Measurements from ENCODE around the gene TTC22.
A peak's percentile ranks its signal among the peaks of the same experiment; 100 is the strongest.

Gene TTC22

GRCh38 chr1:54800899-54801759 lies at the start of gene TTC22:
TTC22 (minus strand) TSS chr1:54801323; CDS start chr1:54801163, 160 bp downstream.
- DNase-seq (ENCODE audit: low read depth), result no peak

- peak; percentile 98 for DNase-seq (ENCODE audit: low read depth)
These were observed 49.6 kb upstream of the TTC22 start for GRCh38 chr1:54850737-54851136.

DNA sequence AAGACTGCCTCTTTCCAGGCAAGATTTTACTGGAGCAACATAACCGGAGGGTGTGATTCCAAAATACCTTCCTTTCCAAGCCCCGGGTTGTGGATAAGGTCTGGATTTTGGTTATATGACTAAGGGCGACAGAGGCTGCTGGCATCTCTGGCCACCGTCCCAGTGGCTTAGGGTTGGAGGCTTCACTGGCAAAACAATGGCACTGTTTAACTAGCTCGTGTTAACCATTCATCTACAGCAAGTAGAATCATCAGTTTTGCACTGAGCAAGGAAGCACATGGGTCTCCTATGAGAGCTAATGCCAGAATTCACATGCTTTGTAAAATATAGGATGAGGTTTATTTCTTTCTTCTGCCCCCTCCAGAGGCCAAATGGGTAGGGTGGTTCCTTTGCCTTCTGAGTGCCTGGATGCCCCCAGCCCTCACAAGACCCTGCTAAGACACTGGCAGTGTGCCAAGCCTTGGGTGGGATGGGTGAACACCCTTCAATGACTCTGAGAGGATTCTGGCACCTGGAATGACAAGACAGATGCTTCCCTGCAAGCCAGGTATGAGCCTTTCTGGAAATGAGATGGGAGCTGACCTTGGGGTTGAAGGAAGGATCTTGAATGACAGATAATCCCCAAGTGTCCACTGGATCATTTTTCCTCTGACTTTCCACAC lies 49.1 kb upstream of the TTC22 start:
- DNase-seq (ENCODE audit: low read depth), result peak; percentile 43

GRCh38 chr1:54849219-54850068 lies 48.3 kb upstream of the TTC22 start:
- DNase-seq (ENCODE audit: low read depth), result peak; percentile 43

DNA sequence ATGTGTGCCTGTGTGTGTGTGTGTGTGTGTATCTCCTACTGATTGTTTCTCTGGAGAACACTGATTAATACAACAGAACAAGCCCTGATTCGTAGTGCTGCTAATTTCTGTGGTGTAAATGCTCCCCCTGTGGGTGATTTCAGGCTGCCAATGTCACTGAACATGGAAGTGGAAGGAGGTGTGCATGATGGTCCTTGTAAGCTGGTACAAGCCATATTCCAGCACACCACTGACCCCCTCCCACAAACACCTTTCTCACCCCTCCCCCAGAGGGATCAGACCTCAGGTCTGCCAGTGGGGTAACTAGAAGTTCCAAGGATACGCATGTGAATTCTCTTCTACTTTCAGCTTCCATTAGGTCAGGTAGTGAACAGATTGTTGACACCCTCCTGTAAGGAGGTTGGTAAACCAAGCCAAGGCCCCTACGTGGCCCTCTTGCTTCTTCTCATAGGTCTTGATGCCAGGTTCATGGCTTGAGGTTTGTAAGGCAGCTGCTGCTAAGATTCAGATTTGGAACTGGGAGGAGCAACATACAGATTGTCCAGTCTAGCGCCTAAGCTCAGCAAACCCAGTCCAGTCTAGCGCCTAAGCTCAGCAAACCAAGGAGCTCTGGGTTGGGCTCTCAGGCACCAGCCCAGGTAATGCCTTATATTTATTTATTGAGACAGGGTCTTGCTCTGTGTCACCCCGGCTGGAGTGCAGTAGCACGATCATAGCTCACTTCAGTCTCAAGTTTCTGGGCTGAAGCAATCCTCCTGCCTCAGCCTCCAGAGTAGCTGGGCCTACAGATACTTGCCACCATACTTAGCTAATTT lies 47.2 kb upstream of the TTC22 start:
- no peak for DNase-seq (ENCODE audit: low read depth)

DNA sequence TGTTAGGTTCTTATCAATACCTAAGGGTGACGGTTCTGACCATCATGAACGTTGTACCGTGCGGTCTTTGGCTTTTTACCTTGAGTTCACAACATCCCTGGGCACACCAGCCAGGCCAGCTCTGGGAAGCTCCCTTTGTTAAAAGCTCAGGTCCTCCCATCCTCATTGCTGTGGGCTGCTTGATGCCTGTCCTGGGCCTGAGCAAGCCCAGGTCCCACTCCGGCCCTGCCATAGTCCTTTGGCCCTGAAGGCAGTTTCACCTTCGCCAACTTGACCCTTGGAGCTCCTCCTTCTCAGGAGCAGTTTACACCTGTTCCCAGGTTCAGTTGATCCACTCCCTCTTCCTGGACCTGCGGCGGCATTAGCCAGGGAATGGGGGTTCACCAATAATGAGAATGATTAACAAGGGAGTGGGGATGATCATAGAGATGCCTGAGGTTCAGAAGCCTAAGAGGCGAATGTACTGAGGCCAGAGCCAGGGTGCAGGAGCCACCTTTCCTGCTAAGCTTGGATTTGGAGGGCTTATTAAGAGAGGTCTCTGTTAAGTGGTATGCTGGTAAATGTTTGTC lies 45.7 kb upstream of the TTC22 start:
- DNase-seq (ENCODE audit: low read depth), result no peak

- no peak for DNase-seq (ENCODE audit: low read depth)
These were observed 45.2 kb upstream of the TTC22 start for GRCh38 chr1:54846301-54846700.

DNA sequence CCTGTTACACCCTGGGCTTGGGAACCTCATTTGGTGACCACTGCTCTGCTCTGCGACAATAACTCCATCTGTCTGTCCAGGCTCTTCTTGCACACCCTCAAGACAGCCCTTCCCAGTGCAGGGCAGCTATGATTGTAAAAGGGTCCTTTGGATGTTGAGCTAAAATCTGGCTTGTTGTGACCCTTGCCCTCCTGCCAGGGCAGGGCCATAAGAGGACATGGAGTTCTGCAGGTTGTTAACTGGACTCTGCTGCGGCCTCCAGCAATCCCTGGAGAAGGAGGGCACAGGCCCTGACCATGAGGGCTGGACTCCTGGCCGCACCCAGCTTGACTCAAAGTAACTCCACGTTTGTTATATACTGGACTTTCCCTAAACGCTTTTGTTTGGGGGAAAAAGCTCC lies 44.6 kb upstream of the TTC22 start:
- DNase-seq (ENCODE audit: low read depth), result no peak

DNA sequence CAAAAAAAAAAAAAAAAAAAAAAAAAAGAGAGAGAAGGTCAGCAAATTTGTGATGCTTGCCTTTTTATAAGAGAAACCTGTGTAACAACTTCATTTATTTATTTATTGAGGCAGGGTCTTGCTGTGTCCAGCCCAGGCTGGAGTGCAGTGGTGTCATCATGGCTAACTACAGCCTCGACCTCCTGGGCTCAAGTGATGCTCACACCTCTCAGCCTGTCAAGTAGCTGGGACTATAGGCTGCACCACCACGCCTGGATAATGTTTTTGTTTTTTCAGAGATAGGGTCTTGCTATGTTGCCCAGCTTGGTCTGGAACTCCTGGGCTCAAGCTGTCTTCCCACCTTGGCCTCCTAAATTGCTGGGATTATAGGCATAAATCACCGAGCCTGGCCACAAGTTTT lies 43.4 kb upstream of the TTC22 start:
- no peak for DNase-seq (ENCODE audit: low read depth)

DNA sequence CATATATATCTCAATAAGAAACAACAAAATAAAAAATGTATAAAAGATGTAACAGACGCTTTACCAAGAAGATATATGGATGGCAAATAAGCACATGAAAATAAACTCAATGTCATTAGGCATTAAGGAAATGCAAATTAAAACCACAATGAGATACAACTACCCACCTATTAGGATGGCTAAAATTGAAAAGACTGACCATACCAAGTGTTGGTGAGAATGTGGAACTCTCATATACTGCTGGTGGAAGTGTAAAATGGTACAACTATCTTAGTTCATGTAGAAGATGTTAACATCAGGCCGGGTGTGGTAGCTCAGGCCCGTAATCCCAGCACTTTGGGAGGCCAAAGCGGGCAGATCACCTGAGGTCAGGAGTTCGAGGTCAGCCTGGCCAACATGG lies 42.3 kb upstream of the TTC22 start:
- no peak for DNase-seq (ENCODE audit: low read depth)

GRCh38 chr1:54842963-54843362 lies 41.8 kb upstream of the TTC22 start:
- no peak for DNase-seq (ENCODE audit: low read depth)

DNA sequence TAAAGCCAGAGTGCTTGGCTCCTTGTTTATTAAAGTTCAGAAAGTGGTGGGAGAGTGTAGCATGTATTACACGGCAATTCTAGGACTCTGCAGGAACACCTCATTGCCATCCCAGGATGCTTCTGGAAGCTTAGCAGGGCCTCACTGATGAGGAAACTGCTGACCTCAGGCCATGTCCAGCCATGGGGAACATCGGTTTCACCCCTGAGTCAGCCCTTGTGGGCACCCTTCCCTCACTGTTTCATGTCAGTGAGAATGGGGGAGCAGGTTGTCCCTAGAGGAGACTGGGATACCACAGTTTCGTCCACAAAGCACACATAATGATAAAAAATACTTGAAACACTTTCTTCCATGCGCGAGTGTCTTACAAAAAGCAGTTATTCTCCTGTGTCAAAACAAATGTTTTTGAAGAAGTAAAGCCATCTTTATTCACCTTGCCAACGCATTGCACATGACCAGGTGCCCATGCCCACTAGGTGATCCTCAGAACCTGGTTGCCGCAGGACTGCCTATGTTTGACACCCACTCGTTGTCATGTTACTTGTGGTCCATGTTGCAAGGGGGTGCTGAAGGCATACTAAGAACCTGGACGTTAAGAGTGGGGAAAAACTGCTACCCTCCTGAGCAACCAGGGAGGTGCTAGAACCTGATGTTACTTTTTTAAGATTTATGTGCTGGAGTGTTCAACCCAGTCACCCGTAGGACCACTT lies 41.2 kb upstream of the TTC22 start:
- no peak for DNase-seq (ENCODE audit: low read depth)

DNA sequence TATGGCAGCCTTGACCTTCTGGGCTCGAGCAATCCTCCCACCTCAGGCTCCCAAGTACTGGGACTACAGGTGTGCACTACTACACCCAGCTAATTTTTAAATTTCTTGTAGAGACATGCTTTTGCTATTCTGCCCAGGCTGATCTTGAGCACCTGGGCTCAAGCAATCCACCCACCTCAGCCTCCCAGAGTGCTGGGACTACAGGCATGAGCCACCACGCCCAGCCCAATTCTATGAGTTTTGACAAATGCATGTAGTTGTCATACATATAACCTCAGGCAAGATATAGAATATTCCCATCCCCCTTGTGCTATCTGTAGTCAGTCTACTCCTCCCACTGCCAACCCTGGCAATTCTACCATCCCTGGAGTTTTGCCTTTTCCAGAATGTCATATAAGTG lies 38.7 kb upstream of the TTC22 start:
- no peak for DNase-seq (ENCODE audit: low read depth)

DNA sequence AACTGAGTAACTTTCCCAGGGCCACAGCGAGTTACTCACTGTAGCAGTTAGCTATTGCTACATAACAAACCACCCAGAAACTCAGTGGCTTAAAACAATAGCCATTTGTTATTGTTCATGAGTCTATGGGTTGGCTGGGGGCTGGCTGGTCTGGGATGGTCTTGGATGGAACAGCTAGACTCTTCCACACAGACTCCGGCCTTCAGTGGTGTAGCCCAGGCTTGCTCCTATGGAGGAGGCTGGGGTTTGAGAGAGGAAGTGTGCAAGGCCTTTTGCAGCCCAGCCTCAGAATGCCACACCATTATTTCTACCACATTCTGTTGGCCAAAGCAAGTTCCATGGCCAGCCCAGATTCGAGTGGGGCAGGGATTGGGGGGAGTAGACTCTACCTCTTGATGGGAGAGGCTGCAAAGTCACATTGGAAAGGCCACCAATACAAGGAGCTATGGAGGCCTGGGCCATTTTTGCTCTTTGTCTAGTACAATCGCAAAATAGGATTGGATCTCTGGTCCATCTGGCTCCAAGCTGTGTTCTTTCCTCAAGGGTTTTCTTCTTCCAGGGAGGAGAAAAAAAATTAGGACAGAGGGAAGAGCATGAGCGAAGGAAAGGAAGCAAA lies 37.5 kb upstream of the TTC22 start:
- DNase-seq (ENCODE audit: low read depth), result no peak

- no peak for DNase-seq (ENCODE audit: low read depth)
These were observed 36.1 kb upstream of the TTC22 start for GRCh38 chr1:54837002-54837853.

DNA sequence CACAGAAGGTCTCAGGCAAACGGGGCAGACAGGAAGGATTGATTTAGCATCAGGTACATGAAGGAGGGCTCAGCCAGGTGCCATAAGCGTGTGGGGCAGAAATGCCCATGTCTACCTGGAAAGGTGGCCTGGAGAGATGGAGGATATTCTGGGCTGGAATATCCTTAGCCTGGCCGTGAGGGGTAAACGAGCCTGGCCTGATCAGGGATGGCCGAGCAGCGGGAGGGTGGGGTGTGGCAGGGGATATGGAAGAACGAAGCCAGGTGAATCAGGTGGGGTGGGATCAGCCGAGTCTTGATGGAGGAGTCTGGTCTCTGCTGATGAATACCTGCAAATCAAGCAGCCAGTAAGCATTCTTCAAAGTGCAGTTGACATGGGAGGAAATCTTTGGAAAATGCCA lies 35.5 kb upstream of the TTC22 start:
- DNase-seq (ENCODE audit: low read depth), result no peak

- DNase-seq (ENCODE audit: low read depth), result no peak
These were observed 34.8 kb upstream of the TTC22 start for GRCh38 chr1:54835970-54836369.

DNA sequence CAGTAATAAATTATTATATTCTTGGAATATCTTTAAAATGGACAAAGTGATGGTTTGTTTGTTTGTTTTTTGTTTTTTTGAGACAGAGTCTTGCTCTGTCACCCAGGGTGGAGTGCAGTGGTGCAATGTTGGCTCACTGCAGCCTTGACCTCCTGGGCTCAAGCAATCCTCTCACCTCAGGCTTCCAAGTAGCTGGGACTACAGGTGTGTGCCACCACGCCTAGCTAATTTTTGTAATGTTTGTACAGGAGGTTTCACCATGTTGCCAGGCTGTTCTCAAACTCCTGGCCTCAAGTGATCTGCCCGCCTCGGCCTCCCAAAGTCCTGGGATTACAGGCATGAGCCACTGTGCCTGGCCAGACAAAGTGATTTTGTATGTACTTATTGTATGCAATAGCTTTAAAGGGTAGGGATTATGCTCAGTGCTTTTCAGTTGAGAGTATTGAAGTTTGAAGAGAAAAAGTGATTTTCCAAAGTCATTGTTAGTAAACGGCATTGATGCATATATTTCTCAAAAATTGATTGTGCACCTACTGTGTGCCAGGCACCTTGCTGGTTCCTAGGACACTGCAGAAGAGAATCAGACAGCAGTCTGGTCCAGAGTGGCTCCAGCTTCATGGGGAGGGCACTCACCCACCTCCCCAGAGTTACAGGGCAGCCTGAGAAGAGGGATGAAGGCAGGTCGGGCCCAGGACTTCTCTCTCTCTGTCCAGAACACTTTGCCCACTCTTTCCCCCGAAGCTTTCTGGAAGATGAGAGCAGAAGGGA lies 34.2 kb upstream of the TTC22 start:
- DNase-seq (ENCODE audit: low read depth), result no peak

All from stromal cell of bone marrow (primary cell).